Measurements from ENCODE around the gene PTPRE. TPM values are rescaled to one million over a fixed set of nuclear protein-coding genes. Genes with fewer than 3 reads are reported as not detected.

Gene PTPRE
- polyA plus RNA-seq, 1 of the 3 experiments (the other 2 are of a cell fraction), result 11.8 TPM

DNA sequence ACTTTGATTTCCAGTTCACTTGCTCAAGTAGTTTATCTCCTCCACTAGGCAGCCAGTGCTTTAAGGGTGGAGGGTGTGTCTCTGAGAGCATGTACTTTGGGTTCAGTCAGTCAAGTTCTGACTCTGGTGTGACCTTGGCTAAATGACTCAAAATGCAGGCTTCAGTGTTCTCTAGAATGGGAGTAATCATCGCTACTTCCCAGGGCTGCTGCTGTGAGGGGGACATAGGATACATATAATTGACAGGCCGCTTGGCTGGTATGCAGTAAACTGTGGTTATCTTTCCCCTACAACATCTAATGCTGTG is 3.5 kb downstream of the PTPRE start:
- WGBS (ENCODE audit: low lambda C conversion rate), result 61% methylated on average over 2 of the region's 2 CpGs
- Histone ChIP-seq H3K4me1 (ENCODE audit: control insufficient read depth in 1 of 2, insufficient read depth in 2 of 2, low read depth in 1 of 2, low read length in 1 of 2) (peaks cover 0 to 17% of the 10 kb centered on the region in 2 experiments; a peak in 2 of 4 replicates), H3F3A (replicated peaks; ENCODE audit: insufficient read depth) (peaks cover 3% of the 10 kb centered on the region), H3K9me2 (no peaks in the 10 kb centered on the region), H3K79me2 (ENCODE audit: insufficient read depth) (no peaks in the 10 kb centered on the region; the same call in 1 of the 2 replicates), H3K9me3 (no peaks in the 10 kb centered on the region), H3K27me3 (ENCODE audit: insufficient read depth) (no peaks in the 10 kb centered on the region), H4K20me1 (ENCODE audit: insufficient read depth) (no peaks in the 10 kb centered on the region), H3K4me2 (no peak overlapping the region), H3K27ac (ENCODE audit: low read depth in 2 of 2, low read length in 1 of 2) (no peak overlapping the region), H2AFZ (ENCODE audit: low read depth) (no peak overlapping the region), H3K9ac (no peak overlapping the region), H3K4me3 (ENCODE audit: low read depth in 2 of 2, low read length in 1 of 2) (no peak overlapping the region), H3K36me3 (replicated peaks in 1 of 2; ENCODE audit: control insufficient read depth in 1 of 2, insufficient read depth in 2 of 2, low read length in 1 of 2) (no peaks in the 10 kb centered on the region)
- ChIA-PET POLR2A (no interaction called here), CTCF (interaction anchor here (0.6 to 13.6 kb wide), 3 partner anchors 62 to 138 kb away, joined by 4 to 389 read pairs (median 124); no protein-coding TSS in a partner anchor)
- DNase-seq, result no peak
- no peak for TF ChIP-seq NFIC (IDR thresholded peaks at IDR 0.05; ENCODE audit: borderline replicate concordance)
- no peak for TF ChIP-seq MXI1 (IDR thresholded peaks at IDR 0.05; ENCODE audit: low read depth, low read length)
- TF ChIP-seq TAF1 (IDR thresholded peaks at IDR 0.05; ENCODE audit: borderline replicate concordance, low read depth, low read length), result no peak

DNA sequence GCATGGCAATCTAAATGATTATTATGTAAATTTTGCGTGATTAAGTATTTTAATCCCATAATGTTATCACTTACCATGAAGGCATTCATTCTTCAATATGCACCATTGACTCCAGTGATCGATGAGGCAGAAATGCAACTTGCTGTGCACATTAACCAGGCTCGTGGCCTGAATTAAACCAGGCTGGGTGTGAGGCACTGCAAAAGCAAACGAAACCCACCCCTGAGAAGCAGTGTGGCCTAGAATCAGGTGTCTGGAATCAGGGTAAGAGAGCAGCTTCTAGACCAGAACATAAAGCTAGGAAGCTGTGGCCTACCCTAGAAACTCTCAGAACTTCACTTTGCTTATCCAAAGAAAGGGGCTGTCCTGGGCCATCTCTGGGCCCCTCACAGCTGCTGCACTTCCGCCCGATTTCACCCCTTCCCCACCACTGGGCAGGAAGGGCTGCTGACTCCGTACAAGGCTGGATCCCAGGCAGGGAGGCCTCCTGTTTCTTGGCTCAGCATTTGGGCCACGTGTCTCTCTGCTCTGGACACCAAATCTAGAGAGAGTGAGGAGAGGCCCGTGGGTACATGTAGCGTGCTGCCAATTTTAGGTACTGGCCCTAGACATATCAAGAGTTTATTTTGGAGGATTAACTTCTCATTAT is 4.4 kb downstream of the PTPRE start:
- Histone ChIP-seq H3F3A (replicated peaks; ENCODE audit: insufficient read depth) (peaks cover 4% of the 10 kb centered on the region), H3K9ac (no peak overlapping the region), H3K4me2 (no peak overlapping the region), H3K27ac (ENCODE audit: low read depth in 2 of 2, low read length in 1 of 2) (no peak overlapping the region), H3K4me1 (ENCODE audit: control insufficient read depth in 1 of 2, insufficient read depth in 2 of 2, low read depth in 1 of 2, low read length in 1 of 2) (peaks cover 0 to 21% of the 10 kb centered on the region in 2 experiments; a peak in 2 of 4 replicates), H4K20me1 (ENCODE audit: insufficient read depth) (no peaks in the 10 kb centered on the region), H3K36me3 (replicated peaks in 1 of 2; ENCODE audit: control insufficient read depth in 1 of 2, insufficient read depth in 2 of 2, low read length in 1 of 2) (no peaks in the 10 kb centered on the region), H3K4me3 (ENCODE audit: low read depth in 2 of 2, low read length in 1 of 2) (no peak overlapping the region), H3K9me3 (no peaks in the 10 kb centered on the region), H3K27me3 (ENCODE audit: insufficient read depth) (no peaks in the 10 kb centered on the region), H3K79me2 (ENCODE audit: insufficient read depth) (no peaks in the 10 kb centered on the region; the same call in 1 of the 2 replicates), H3K9me2 (no peaks in the 10 kb centered on the region), H2AFZ (ENCODE audit: low read depth) (no peak overlapping the region)
- POLR2A ChIA-PET, result no interaction called here
- DNase-seq, result peak; percentile 4
- CTCF ChIA-PET, result interaction anchor here (1.7 to 13.6 kb wide), 2 partner anchors 99 to 161 kb away, joined by 4 to 389 read pairs; no protein-coding TSS in a partner anchor
- TF ChIP-seq NRF1 (IDR thresholded peaks at IDR 0.05; ENCODE audit: low read depth, low read length), result no peak
- TF ChIP-seq ELF1 (IDR thresholded peaks at IDR 0.05), result no peak
- TF ChIP-seq, protein P1, sequence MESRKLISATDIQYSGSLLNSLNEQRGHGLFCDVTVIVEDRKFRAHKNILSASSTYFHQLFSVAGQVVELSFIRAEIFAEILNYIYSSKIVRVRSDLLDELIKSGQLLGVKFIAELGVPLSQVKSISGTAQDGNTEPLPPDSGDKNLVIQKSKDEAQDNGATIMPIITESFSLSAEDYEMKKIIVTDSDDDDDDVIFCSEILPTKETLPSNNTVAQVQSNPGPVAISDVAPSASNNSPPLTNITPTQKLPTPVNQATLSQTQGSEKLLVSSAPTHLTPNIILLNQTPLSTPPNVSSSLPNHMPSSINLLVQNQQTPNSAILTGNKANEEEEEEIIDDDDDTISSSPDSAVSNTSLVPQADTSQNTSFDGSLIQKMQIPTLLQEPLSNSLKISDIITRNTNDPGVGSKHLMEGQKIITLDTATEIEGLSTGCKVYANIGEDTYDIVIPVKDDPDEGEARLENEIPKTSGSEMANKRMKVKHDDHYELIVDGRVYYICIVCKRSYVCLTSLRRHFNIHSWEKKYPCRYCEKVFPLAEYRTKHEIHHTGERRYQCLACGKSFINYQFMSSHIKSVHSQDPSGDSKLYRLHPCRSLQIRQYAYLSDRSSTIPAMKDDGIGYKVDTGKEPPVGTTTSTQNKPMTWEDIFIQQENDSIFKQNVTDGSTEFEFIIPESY (IDR thresholded peaks at IDR 0.05; ENCODE audit: borderline replicate concordance, low read depth), result no peak
- no peak for TF ChIP-seq POLR2AphosphoS5 (IDR thresholded peaks at IDR 0.05; ENCODE audit: low read depth, low read length)
- no peak for TF ChIP-seq JUND (IDR thresholded peaks at IDR 0.05)
- TF ChIP-seq CHD2 (IDR thresholded peaks at IDR 0.05; ENCODE audit: low read length, partially characterized antibody), result no peak
- no peak for TF ChIP-seq SIN3A (IDR thresholded peaks at IDR 0.05; ENCODE audit: borderline replicate concordance, low read depth, low read length)
- no peak for TF ChIP-seq YY1 (IDR thresholded peaks at IDR 0.05; ENCODE audit: low read depth)
- no peak for TF ChIP-seq GATA2 (CRISPR knock-in tag; IDR thresholded peaks at IDR 0.05)
- TF ChIP-seq, protein P2, sequence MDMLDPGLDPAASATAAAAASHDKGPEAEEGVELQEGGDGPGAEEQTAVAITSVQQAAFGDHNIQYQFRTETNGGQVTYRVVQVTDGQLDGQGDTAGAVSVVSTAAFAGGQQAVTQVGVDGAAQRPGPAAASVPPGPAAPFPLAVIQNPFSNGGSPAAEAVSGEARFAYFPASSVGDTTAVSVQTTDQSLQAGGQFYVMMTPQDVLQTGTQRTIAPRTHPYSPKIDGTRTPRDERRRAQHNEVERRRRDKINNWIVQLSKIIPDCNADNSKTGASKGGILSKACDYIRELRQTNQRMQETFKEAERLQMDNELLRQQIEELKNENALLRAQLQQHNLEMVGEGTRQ (IDR thresholded peaks at IDR 0.05; ENCODE audit: borderline replicate concordance, low read depth, low read length), result no peak
- TF ChIP-seq, protein P3, sequence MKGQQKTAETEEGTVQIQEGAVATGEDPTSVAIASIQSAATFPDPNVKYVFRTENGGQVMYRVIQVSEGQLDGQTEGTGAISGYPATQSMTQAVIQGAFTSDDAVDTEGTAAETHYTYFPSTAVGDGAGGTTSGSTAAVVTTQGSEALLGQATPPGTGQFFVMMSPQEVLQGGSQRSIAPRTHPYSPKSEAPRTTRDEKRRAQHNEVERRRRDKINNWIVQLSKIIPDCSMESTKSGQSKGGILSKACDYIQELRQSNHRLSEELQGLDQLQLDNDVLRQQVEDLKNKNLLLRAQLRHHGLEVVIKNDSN (IDR thresholded peaks at IDR 0.05; ENCODE audit: borderline replicate concordance, low read depth), result no peak
- no peak for TF ChIP-seq SMC3 (IDR thresholded peaks at IDR 0.05; ENCODE audit: low read depth, low read length)
- TF ChIP-seq FOXM1 (IDR thresholded peaks at IDR 0.05; ENCODE audit: low read depth), result no peak
- 82% methylated on average over 9 of the region's 10 CpGs for WGBS (ENCODE audit: low lambda C conversion rate)
